GM12878 (cell line): ENCODE results near the gene OSER1. TPM values are rescaled to one million over a fixed set of nuclear protein-coding genes. Genes with fewer than 3 reads are reported as not detected.
"Not testable (repeated sequence)": the region's sequence is repeated elsewhere in the genome, so short reads cannot be mapped to it uniquely, and the experiment has no call there.

Source experiments
- ATAC-seq: fragments of 200-7000 bp; cut with Tn5 transposase; 3 replicates; pipeline ENCODE4 v1.9.1; 2020; ENCODE audit warnings: mild to moderate bottlenecking, moderate library complexity
- BruUV-seq: library from RNA; stranded (reverse); fragments of 400-500 nt; replicated peaks from 2 replicates; lab custom pipeline; 2021; lab: Mats Ljungman, UMichigan
- CTCF ChIA-PET: fragments of 300-600 bp; sonication (Branson Sonifier 250); formaldehyde crosslinking; extraction: SDS; loops from one replicate; lab custom pipeline; 2021; ENCODE audit warnings: inconsistent platforms; lab: Yijun Ruan, JAX
- POLR2A ChIA-PET: fragments of 350-600 bp; formaldehyde crosslinking; extraction: SDS; loops from one replicate; lab custom pipeline; 2021; ENCODE audit warnings: inconsistent platforms; lab: Charles Lee
- RAD21 ChIA-PET: fragments of 300-600 bp; sonication (Branson Sonifier 250); formaldehyde crosslinking; loops from one replicate; lab custom pipeline; 2023; ENCODE audit warnings: antibody characterized with exemption; ENCODE audit not compliant: unreplicated experiment; lab: Charles Lee
- SMC1A ChIA-PET: fragments of 300-600 bp; sonication (Branson Sonifier 250); formaldehyde crosslinking; loops from one replicate; lab custom pipeline; 2023; ENCODE audit not compliant: unreplicated experiment, uncharacterized antibody; lab: Charles Lee
- DNase-seq: peaks from one replicate; pipeline ENCODE4 v3.0.0-alpha.2; 2011; ENCODE audit warnings: low read depth, low spot score
- FAIRE-seq: peaks from 3 replicates; lab custom pipeline; 2011; peaks lifted over from hg19 to GRCh38; lab: Jason Lieb, UNC
- H2AFZ ChIP-seq: 2 replicates; pipeline ENCODE4 v1.6.0; 2011; ENCODE audit warnings: low read depth, low read length, control low read depth; ENCODE audit not compliant: control insufficient read depth
- H3K27ac ChIP-seq: 2 replicates; pipeline ENCODE4 v1.5.1; 2011; ENCODE audit warnings: control low read depth; ENCODE audit not compliant: control insufficient read depth, insufficient read depth
- H3K27me3 ChIP-seq, 2 experiments: replicated peaks in 1 of 2; 2 replicates each; pipeline versions ENCODE4 v1.6.0 to v1.6.1; 2011; ENCODE audit warnings: low read length in 1 of 2; ENCODE audit not compliant: control insufficient read depth in 2 of 2, insufficient read depth in 2 of 2
- H3K36me3 ChIP-seq, 2 experiments: 2 replicates each; pipeline ENCODE4 v1.5.1; 2011; ENCODE audit warnings: low read length in 1 of 2; ENCODE audit not compliant: control insufficient read depth in 2 of 2, insufficient read depth in 2 of 2
- H3K4me1 ChIP-seq: 2 replicates; pipeline ENCODE4 v1.6.1; 2011; ENCODE audit warnings: mild to moderate bottlenecking, low read length, moderate library complexity, mixed read lengths; ENCODE audit not compliant: control insufficient read depth, insufficient read depth
- H3K4me2 ChIP-seq: 2 replicates; pipeline ENCODE4 v1.6.0; 2011; ENCODE audit warnings: control low read depth; ENCODE audit not compliant: control insufficient read depth, insufficient read depth
- H3K4me3 ChIP-seq: fragments of 200-600 bp; sonication (generic); 2 replicates; pipeline ENCODE4 v1.5.1; 2016
- H3K79me2 ChIP-seq: 2 replicates; pipeline ENCODE4 v1.6.0; 2011; ENCODE audit warnings: low read length; ENCODE audit not compliant: control insufficient read depth, insufficient read depth
- H3K9ac ChIP-seq: 2 replicates; pipeline ENCODE4 v1.8.0; 2011; ENCODE audit warnings: low read length, control low read depth, mixed read lengths; ENCODE audit not compliant: control insufficient read depth, insufficient read depth
- H3K9me3 ChIP-seq: replicated peaks from 3 replicates; pipeline ENCODE4 v1.5.1; 2011; ENCODE audit warnings: mild to moderate bottlenecking, low read length; ENCODE audit not compliant: control insufficient read depth, insufficient read depth
- H4K20me1 ChIP-seq: 2 replicates; pipeline ENCODE4 v1.6.0; 2011; ENCODE audit not compliant: control insufficient read depth, insufficient read depth
- NFYA ChIP-seq: IDR thresholded peaks from 2 replicates; pipeline ENCODE4 v1.6.1; 2011; ENCODE audit warnings: low read depth, mild to moderate bottlenecking, low read length, improper control_type of control experiment, borderline replicate concordance
- PKNOX1 ChIP-seq: fragments of 450-650 bp; IDR thresholded peaks from 2 replicates; pipeline ENCODE4 v1.6.1; 2016; ENCODE audit warnings: mild to moderate bottlenecking
- WGBS: methylation state at CpG from one replicate; pipeline ENCODE4 v1.1.6; 2016; ENCODE audit warnings: low lambda C conversion rate; ENCODE audit not compliant: insufficient replicate concordance, insufficient coverage; ENCODE audit errors: missing lambda C conversion rate; 5-methylcytosine and 5-hydroxymethylcytosine counted together
- in situ Hi-C: fragments of 300-500 bp; cut with MboI; formaldehyde crosslinking; loops from 9 replicates; pipeline ENCODE4 v1.14.3; 2018; ENCODE audit warnings: mixed read lengths
- intact Hi-C: fragments of 100-400 bp; cut with micrococcal nuclease; formaldehyde crosslinking; loops from one replicate; pipeline ENCODE4 v1.14.2; 2022; ENCODE audit not compliant: unreplicated experiment
- polyA plus RNA-seq, 11 experiments: library from polyadenylated mRNA; depleted of rRNA in 4 of 11; unstranded in 6 of 11; stranded (reverse) in 5 of 11; fragments of >200 nt; fragmentation: Nextera tagmentation in 4 of 11; fragmentation: Illumina TruSeq in 1 of 11; extraction: Ambion mirVana in 4 of 11; extraction: Trizol in 1 of 11; gene quantifications; 1 replicate in 1 of 11; 2 replicates in 10 of 11; pipeline versions ENCODE4 v1.2.1 to v1.2.3, GENCODE V29; 2011 to 2016; ENCODE audit warnings: inconsistent platforms in 2 of 11, missing spikeins in 2 of 11, low read depth in 1 of 11
- total RNA-seq, 4 experiments: library from RNA; depleted of rRNA in 3 of 4; stranded (reverse); fragments of >200 nt in 3 of 4; fragmentation: Illumina TruSeq in 1 of 4; extraction: Trizol in 1 of 4; gene quantifications; 2 replicates each; pipeline versions ENCODE4 v1.2.1 to v1.2.3, GENCODE V29; 2013 to 2021

The OSER1 gene
- total and polyA plus RNA-seq, 10 of the 15 experiments (the other 5 are each of a cell fraction or from before 2014, with no cell fraction given) = 19.3 to 63.8 (median 28.4) TPM

GRCh38 chr20:44233436-44234016 lies 23.0 kb upstream of the OSER1 start (continued):
- TF ChIP-seq NFYA = no peak
- TF ChIP-seq PKNOX1 = no peak

- ATAC-seq = not testable (repeated sequence)
These were observed 21.9 kb upstream of the OSER1 start for GRCh38 chr20:44232469-44232856.

More at GRCh38 chr20:44232469-44232856, 21.9 kb upstream of the OSER1 start:
- H3K27me3 ChIP-seq, H3K36me3 ChIP-seq, intact Hi-C loops, H4K20me1 ChIP-seq, POLR2A ChIA-PET, in situ Hi-C loops, FAIRE-seq, H3K4me2 ChIP-seq, H3K79me2 ChIP-seq, RAD21 ChIA-PET, H3K27ac ChIP-seq, H2AFZ ChIP-seq, H3K4me1 ChIP-seq, H3K9me3 ChIP-seq, H3K4me3 ChIP-seq, H3K9ac ChIP-seq, BruUV-seq, DNase-seq: not testable (repeated sequence)
- WGBS = 37% methylated on average over 4 of the region's 4 CpGs
- ChIA-PET SMC1A (interaction anchor here (0.9 kb wide), 1 partner anchor 15 kb away, joined by 5 read pairs; no protein-coding TSS in a partner anchor), CTCF (interaction anchor here (0.7 to 3.6 kb wide), 3 partner anchors 12 to 17 kb away, joined by 3 to 12 read pairs (median 3); no protein-coding TSS in a partner anchor)
